WI38 (cell line): ENCODE data around the gene LTBP3.

Experiments
- H3K4me3 ChIP-seq: 2 replicates; pipeline ENCODE4 v1.5.1; 2011; ENCODE audit warnings: low read depth, mild to moderate bottlenecking, control low read depth, low read length
- TF ChIP-seq, protein P1 (sequence below): IDR thresholded peaks from 2 replicates; pipeline ENCODE4 v1.5.1; 2012; ENCODE audit warnings: low read depth, mild to moderate bottlenecking, control low read depth, low read length

Gene LTBP3

DNA sequence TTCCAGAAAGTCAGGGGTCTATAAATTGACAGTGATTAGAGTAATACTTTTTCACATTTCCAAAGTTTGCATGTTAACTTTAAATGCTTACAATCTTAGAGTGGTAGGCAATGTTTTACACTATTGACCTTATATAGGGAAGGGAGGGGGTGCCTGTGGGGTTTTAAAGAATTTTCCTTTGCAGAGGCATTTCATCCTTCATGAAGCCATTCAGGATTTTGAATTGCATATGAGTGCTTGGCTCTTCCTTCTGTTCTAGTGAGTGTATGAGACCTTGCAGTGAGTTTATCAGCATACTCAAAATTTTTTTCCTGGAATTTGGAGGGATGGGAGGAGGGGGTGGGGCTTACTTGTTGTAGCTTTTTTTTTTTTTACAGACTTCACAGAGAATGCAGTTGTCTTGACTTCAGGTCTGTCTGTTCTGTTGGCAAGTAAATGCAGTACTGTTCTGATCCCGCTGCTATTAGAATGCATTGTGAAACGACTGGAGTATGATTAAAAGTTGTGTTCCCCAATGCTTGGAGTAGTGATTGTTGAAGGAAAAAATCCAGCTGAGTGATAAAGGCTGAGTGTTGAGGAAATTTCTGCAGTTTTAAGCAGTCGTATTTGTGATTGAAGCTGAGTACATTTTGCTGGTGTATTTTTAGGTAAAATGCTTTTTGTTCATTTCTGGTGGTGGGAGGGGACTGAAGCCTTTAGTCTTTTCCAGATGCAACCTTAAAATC lies 54.0 kb downstream of the LTBP3 start:
- TF ChIP-seq, protein P1, sequence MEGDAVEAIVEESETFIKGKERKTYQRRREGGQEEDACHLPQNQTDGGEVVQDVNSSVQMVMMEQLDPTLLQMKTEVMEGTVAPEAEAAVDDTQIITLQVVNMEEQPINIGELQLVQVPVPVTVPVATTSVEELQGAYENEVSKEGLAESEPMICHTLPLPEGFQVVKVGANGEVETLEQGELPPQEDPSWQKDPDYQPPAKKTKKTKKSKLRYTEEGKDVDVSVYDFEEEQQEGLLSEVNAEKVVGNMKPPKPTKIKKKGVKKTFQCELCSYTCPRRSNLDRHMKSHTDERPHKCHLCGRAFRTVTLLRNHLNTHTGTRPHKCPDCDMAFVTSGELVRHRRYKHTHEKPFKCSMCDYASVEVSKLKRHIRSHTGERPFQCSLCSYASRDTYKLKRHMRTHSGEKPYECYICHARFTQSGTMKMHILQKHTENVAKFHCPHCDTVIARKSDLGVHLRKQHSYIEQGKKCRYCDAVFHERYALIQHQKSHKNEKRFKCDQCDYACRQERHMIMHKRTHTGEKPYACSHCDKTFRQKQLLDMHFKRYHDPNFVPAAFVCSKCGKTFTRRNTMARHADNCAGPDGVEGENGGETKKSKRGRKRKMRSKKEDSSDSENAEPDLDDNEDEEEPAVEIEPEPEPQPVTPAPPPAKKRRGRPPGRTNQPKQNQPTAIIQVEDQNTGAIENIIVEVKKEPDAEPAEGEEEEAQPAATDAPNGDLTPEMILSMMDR: no peak
- H3K4me3 ChIP-seq: peak overlapping the region; percentile 98

DNA sequence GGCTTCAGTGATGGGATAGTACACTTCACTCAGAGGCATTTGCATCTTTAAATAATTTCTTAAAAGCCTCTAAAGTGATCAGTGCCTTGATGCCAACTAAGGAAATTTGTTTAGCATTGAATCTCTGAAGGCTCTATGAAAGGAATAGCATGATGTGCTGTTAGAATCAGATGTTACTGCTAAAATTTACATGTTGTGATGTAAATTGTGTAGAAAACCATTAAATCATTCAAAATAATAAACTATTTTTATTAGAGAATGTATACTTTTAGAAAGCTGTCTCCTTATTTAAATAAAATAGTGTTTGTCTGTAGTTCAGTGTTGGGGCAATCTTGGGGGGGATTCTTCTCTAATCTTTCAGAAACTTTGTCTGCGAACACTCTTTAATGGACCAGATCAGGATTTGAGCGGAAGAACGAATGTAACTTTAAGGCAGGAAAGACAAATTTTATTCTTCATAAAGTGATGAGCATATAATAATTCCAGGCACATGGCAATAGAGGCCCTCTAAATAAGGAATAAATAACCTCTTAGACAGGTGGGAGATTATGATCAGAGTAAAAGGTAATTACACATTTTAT lies 54.7 kb downstream of the LTBP3 start:
- TF ChIP-seq, protein P1: no peak
- H3K4me3 ChIP-seq: peak overlapping the region; percentile 98

DNA sequence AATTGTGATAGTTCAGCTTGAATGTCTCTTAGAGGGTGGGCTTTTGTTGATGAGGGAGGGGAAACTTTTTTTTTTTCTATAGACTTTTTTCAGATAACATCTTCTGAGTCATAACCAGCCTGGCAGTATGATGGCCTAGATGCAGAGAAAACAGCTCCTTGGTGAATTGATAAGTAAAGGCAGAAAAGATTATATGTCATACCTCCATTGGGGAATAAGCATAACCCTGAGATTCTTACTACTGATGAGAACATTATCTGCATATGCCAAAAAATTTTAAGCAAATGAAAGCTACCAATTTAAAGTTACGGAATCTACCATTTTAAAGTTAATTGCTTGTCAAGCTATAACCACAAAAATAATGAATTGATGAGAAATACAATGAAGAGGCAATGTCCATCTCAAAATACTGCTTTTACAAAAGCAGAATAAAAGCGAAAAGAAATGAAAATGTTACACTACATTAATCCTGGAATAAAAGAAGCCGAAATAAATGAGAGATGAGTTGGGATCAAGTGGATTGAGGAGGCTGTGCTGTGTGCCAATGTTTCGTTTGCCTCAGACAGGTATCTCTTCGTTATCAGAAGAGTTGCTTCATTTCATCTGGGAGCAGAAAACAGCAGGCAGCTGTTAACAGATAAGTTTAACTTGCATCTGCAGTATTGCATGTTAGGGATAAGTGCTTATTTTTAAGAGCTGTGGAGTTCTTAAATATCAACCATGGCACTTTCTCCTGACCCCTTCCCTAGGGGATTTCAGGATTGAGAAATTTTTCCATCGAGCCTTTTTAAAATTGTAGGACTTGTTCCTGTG lies 55.4 kb downstream of the LTBP3 start:
- H3K4me3 ChIP-seq: peak overlapping the region; percentile 98
- TF ChIP-seq, protein P1: no peak

DNA sequence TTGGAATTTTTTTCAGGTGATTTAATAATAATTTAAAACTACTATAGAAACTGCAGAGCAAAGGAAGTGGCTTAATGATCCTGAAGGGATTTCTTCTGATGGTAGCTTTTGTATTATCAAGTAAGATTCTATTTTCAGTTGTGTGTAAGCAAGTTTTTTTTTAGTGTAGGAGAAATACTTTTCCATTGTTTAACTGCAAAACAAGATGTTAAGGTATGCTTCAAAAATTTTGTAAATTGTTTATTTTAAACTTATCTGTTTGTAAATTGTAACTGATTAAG lies 55.9 kb downstream of the LTBP3 start:
- TF ChIP-seq, protein P1: no peak
- peak overlapping the region; percentile 98 for H3K4me3 ChIP-seq

DNA sequence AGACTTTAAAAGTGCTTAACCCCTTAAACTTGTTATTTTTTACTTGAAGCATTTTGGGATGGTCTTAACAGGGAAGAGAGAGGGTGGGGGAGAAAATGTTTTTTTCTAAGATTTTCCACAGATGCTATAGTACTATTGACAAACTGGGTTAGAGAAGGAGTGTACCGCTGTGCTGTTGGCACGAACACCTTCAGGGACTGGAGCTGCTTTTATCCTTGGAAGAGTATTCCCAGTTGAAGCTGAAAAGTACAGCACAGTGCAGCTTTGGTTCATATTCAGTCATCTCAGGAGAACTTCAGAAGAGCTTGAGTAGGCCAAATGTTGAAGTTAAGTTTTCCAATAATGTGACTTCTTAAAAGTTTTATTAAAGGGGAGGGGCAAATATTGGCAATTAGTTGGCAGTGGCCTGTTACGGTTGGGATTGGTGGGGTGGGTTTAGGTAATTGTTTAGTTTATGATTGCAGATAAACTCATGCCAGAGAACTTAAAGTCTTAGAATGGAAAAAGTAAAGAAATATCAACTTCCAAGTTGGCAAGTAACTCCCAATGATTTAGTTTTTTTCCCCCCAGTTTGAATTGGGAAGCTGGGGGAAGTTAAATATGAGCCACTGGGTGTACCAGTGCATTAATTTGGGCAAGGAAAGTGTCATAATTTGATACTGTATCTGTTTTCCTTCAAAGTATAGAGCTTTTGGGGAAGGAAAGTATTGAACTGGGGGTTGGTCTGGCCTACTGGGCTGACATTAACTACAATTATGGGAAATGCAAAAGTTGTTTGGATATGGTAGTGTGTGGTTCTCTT lies 56.5 kb downstream of the LTBP3 start:
- peak overlapping the region; percentile 98 for H3K4me3 ChIP-seq
- TF ChIP-seq, protein P1: no peak

DNA sequence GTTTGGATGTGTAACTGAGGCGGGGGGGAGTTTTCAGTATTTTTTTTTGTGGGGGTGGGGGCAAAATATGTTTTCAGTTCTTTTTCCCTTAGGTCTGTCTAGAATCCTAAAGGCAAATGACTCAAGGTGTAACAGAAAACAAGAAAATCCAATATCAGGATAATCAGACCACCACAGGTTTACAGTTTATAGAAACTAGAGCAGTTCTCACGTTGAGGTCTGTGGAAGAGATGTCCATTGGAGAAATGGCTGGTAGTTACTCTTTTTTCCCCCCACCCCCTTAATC lies 57.0 kb downstream of the LTBP3 start:
- peak overlapping the region; percentile 98 for H3K4me3 ChIP-seq
- TF ChIP-seq, protein P1: no peak
